ENCODE results near the gene RRAGC.

RRAGC gene

DNA sequence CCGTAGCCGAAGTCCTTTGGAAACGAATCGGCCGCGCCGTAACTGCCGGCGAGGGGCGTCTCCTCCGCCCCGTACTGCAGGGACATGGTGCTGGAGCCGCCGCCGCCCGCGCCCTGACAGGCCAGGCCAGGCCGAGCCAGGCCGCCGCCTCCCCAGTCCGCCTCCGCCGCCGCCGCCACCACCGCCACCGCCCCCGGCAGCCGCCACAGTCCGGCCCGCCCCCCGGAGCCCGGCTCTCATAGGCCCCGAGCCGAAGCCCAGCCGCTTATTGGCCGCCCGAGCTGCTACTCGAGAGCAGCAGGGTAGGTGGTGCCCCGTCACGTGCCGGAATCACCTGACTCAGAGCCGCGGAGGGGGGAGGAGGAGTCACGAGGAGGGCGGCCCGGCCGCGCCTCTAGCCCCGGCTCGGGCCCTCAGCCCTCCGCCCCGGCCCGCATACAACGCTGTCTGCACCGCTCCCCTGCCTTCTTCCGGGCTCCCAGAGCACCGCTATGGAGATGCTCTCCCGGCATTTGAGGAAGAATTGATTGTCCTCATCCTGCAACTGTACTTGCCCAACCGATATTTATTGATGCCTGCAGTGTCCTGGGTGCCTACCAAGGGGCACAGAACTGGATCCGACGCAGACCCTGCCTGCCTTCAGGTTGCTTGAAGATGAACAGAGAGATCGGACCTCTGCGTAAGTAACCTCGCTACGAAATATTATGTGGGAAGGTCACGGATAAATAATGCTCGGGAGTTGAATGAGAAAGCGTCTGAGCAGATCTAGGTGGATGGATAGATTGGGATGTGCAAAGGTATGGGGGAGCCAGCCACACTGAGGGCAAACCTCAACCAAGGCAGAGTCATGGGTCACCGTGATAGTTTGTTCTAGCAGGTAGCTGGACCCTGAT is at the start of gene RRAGC:
Gene RRAGC, minus strand, starts transcription at position 212 of the 893 bp plus-strand sequence. Its CDS starts 126 bp downstream, at position 86.
- TF ChIP-seq GATA3 (IDR thresholded peaks at IDR 0.05; ENCODE audit: low read depth, low read length), result no peak
- TF ChIP-seq GATA2 (IDR thresholded peaks at IDR 0.05; ENCODE audit: low read depth, low read length), result no peak

- no peak for TF ChIP-seq GATA2 (IDR thresholded peaks at IDR 0.05; ENCODE audit: low read depth, low read length)
- TF ChIP-seq GATA3 (IDR thresholded peaks at IDR 0.05; ENCODE audit: low read depth, low read length), result no peak
Observed at GRCh38 chr1:38908821-38909220, 49.2 kb upstream of the RRAGC start.

DNA sequence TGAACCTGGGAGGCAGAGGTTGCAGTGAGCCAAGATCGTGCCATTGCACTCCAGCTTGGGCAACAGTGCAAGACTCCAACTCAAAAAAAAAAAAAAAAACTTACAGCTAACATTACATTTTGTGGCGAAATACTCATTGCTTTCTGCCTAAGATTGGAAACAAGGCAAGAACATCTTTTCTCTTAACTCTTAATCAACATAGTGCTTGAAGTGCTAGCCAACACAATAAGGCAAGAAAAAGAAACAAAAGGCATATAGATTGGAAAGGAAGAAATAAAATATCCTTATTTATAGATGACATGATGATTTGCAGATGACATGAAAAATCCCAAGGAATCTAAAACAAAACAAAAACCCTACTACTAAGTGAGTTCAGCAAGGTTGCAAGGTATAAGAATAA is 46.4 kb upstream of the RRAGC start:
- TF ChIP-seq GATA3 (IDR thresholded peaks at IDR 0.05; ENCODE audit: low read depth, low read length), result no peak
- no peak for TF ChIP-seq GATA2 (IDR thresholded peaks at IDR 0.05; ENCODE audit: low read depth, low read length)

DNA sequence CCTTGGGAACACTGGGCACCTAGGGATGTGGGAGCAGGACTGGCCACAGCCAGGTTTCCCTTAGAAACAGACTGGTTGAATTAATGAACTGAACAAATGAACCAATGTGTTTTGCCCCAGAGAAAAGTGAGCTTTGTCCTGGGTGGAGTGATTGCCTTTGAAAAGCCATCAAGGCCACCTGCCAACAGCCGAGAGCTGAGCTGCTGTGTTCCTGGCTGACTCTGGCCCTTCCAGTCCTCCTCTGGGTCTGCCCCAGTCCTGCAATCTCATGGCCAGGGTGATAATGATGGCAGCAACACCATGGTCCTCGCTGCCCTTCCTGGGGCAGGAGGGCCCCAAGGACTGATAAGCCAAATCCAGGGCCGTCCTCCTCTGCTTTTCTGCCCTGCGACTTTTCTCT is 40.0 kb upstream of the RRAGC start:
- TF ChIP-seq GATA3 (IDR thresholded peaks at IDR 0.05; ENCODE audit: low read depth, low read length) (no peak), GATA2 (IDR thresholded peaks at IDR 0.05; ENCODE audit: low read depth, low read length) (no peak)

GRCh38 chr1:38898653-38899230 is 39.2 kb upstream of the RRAGC start:
- TF ChIP-seq GATA3 (IDR thresholded peaks at IDR 0.05; ENCODE audit: low read depth, low read length) (no peak), GATA2 (IDR thresholded peaks at IDR 0.05; ENCODE audit: low read depth, low read length) (no peak)

GRCh38 chr1:38896169-38896568 is 36.6 kb upstream of the RRAGC start:
- TF ChIP-seq GATA3 (IDR thresholded peaks at IDR 0.05; ENCODE audit: low read depth, low read length) (no peak), GATA2 (IDR thresholded peaks at IDR 0.05; ENCODE audit: low read depth, low read length) (no peak)

- TF ChIP-seq GATA2 (IDR thresholded peaks at IDR 0.05; ENCODE audit: low read depth, low read length) (no peak), GATA3 (IDR thresholded peaks at IDR 0.05; ENCODE audit: low read depth, low read length) (no peak)
Observed at GRCh38 chr1:38892976-38893375, 33.4 kb upstream of the RRAGC start.

GRCh38 chr1:38891753-38892152 is 32.2 kb upstream of the RRAGC start:
- TF ChIP-seq GATA3 (IDR thresholded peaks at IDR 0.05; ENCODE audit: low read depth, low read length), result no peak

DNA sequence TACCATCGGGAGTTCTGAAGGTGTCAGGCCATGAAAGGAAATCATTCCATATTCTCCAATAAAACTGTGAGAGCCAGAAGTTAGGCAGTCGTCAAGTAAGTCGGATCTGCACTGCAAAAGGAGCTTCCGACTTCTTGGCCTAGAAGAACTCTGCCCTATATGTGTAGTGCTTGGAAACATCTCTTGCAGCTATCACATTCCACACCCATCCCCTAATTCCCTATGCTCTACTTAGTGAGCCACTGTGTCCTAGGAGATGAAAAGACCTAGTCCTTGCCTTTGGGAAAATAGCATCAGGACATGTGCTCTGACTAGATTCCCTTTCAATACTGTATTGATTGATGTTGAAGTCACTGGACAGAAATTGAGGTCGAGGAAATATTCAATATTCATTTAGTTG is 30.0 kb upstream of the RRAGC start:
- TF ChIP-seq GATA2 (IDR thresholded peaks at IDR 0.05; ENCODE audit: low read depth, low read length), result no peak

DNA sequence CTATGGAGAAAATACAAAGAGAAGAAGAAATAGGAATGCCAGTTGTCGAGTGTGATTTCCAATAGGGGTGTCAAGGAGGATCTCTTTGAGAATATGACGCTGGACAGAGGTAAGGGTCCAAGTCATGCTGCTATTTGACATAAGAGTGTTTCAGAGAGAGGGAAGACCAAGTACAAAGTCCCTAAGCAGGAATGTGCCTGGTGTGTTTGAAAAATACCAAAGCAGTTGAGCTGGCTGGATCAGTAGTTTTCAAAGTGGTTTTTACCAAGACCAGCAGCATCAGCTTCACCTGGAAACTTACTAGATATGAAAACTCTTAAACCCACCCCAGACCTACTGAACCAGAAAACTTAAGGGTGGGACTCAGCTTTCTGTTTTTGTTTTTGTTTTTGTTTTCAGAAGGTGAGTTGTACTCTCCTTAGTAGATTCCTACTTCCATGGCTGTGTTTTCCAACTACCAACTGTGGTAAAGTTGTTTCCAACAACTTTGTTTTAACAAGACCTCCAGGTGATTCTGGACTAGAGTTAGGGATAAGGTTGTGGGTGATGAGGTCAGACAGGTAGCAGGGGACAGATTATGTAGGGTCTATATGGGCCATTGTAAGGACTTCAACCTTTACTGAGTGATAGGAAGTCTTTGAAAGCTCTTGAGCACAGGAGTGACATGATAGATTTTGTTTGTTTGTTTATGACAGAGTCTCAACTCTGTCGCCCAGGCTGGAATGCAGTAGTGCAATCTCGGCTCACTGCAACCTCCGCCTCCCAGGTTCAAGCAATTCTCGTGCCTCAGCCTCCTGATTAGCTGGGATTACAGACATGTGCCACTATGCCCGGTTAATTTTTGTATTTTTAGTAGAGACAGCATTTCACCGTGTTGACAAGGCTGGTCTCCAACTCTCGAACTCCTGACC is 29.1 kb upstream of the RRAGC start:
- TF ChIP-seq GATA3 (IDR thresholded peaks at IDR 0.05; ENCODE audit: low read depth, low read length) (no peak), GATA2 (IDR thresholded peaks at IDR 0.05; ENCODE audit: low read depth, low read length) (no peak)

GRCh38 chr1:38885092-38885491 is 25.5 kb upstream of the RRAGC start:
- TF ChIP-seq GATA3 (IDR thresholded peaks at IDR 0.05; ENCODE audit: low read depth, low read length) (no peak), GATA2 (IDR thresholded peaks at IDR 0.05; ENCODE audit: low read depth, low read length) (no peak)

DNA sequence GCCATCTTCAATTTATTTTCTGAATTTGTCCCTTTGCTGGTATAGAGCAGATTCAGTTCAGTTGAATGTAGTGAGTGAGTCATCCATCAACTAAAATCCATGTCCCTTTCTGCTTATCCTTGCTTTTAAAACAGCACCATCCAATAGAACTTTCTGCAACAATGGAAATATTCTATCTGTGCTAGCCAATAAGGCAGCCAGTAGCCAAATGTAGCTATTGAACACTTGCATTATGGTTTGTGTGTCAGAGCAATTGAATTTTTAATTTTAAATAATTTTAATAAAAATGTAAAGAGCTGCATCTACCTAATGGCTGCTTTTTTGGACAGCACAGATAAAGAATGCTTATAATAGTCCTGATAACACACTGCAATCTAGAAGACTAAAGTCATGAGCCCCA is 21.9 kb upstream of the RRAGC start, which contains the start of gene GJA9:
Gene GJA9, minus strand, starts transcription at position 101 of the 400 bp plus-strand sequence. CDS start 5,489 bp downstream, outside the sequence.
- no peak for TF ChIP-seq GATA2 (IDR thresholded peaks at IDR 0.05; ENCODE audit: low read depth, low read length)
- no peak for TF ChIP-seq GATA3 (IDR thresholded peaks at IDR 0.05; ENCODE audit: low read depth, low read length)

DNA sequence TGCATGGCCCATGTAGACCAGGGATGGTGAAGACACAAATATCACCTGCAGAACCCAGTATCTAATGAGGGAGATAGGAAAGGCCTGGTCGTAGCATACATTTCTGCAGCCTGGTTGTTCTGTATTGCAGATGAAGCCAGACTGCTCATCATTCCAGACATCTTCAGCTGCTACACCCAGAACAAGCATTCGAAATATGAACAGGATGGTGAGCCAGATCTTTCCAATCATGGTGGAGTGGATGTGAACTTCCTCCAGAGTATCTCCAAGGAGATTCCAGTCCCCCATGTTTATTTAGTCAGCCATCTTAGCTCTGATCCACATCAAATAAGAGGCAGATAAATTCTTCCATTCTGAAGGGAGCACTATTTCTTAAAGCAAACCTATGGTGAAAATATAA is 16.2 kb upstream of the RRAGC start:
- no peak for TF ChIP-seq GATA2 (IDR thresholded peaks at IDR 0.05; ENCODE audit: low read depth, low read length)
- TF ChIP-seq GATA3 (IDR thresholded peaks at IDR 0.05; ENCODE audit: low read depth, low read length), result no peak
